SW 1271 (cell line): Measurements from ENCODE around the gene KCNK15.

Experiments used
- DNase-seq, 2 experiments: peaks; one replicate each; lab custom pipeline; 2025; lab: John Stamatoyannopoulos, UW

Gene KCNK15

DNA sequence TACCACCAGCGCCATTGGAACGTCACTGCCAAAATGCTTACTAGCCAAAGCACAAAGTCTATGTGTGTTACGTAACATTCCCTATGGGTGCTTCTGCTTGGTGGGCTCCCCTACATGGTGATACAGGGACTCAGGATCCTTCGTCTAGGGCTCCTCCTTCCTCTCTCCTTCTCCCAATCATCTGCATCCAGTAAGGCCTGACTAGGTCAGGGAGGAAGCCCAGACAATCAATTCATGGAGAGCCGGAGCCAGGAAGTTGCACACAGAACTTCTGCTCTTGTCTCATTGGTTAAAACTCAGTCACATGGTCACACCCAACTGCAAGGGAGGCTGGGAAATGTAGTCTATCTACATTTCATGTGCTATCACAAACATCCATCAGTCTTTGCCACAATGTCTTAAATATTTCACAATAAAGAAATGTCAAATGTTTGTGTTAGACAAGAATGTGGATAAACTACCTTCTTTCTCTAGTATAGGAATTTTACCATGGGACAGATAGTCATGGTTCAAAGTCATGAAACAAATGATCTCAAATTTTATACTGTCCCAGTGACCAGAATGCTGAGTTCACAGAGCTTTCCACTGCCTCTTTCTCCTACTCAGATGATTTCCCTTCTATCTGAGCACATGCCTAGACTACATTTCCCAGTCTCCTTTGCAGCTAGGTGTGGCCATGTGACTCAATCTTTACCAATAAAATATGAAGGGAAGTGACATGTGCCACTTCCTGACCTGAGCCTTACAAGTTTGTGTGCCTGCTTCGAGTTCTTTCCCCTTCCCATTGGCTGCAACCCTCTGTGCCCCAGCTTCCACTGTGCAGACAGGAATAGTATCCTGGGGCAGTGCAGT lies 9.3 kb upstream of the KCNK15 start:
- peak; percentile 41 to 84 for DNase-seq

GRCh38 chr20:44737116-44737515 lies 8.5 kb upstream of the KCNK15 start:
- DNase-seq: no peak

DNA sequence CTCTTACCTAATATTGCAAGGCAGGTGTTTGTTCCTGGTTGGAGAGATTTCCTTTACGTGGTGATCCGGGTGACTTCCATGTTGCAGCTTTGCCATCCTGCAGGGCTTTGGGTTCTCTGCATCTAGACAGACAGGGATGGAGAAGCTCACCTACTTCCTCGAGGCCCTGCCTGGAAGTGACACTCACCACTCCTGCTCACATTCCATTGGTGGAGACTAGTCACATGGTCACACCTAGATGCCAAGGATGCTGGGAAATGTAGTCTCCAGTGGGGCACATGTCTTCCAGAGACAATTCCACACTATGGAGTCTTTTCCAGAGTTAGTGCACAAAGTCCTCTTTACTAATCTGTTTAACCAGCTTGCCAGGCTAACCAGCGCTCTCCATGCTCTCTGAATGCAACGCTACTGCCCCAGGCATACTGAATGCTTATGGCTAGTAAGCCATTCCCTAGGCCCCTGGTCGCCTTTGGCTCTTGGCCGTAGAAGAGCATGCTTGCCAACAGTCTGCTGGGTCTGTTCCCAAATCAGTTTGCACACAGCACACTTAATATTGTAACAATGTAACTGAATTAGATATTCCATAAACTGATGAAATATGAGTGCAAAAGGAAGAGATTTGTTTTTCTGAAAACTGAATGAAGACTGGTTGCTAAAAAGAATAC lies 6.7 kb upstream of the KCNK15 start:
- DNase-seq: peak in 1 of 2 experiments; percentile 84

- no peak for DNase-seq
These were observed 5.7 kb upstream of the KCNK15 start for GRCh38 chr20:44739942-44740341.

- DNase-seq: no peak
These were observed 3.2 kb upstream of the KCNK15 start for GRCh38 chr20:44742304-44743079.

DNA sequence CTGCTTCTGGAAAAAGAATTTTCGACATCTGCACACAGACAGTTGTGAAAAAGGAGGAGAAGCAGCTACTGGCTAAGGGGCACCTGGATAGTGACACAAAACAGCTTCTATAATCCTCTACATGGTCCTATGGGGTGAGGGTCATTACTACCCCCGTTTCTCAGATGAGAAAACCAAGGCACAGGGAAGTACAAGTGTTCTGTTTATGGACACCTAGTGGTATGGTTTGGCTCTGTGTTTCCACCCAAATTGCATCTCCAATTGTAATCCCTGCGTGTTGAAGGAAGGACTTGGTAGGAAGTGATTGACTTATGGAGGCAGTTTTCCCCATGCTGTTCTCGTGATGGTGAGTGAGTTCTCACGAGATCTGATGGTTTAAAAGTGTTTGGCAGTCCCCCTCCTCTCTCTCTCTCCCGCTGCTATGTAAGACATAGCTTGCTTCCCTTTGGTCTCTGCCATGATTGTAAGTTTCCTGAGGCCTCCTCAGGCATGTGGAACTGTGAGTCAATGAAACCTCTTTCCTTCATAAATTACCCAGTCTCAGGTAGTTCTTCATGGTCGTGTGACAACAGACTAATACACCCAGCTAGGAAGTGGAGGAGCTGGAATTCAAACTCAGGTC lies 2.5 kb upstream of the KCNK15 start:
- DNase-seq: no peak

- no peak for DNase-seq
These were observed 1.6 kb upstream of the KCNK15 start for GRCh38 chr20:44743916-44744655.

GRCh38 chr20:44745122-44745597 lies 505 bp upstream of the KCNK15 start:
- no peak for DNase-seq

- DNase-seq: no peak
These were observed 901 bp downstream of the KCNK15 start for GRCh38 chr20:44746367-44747165.

DNA sequence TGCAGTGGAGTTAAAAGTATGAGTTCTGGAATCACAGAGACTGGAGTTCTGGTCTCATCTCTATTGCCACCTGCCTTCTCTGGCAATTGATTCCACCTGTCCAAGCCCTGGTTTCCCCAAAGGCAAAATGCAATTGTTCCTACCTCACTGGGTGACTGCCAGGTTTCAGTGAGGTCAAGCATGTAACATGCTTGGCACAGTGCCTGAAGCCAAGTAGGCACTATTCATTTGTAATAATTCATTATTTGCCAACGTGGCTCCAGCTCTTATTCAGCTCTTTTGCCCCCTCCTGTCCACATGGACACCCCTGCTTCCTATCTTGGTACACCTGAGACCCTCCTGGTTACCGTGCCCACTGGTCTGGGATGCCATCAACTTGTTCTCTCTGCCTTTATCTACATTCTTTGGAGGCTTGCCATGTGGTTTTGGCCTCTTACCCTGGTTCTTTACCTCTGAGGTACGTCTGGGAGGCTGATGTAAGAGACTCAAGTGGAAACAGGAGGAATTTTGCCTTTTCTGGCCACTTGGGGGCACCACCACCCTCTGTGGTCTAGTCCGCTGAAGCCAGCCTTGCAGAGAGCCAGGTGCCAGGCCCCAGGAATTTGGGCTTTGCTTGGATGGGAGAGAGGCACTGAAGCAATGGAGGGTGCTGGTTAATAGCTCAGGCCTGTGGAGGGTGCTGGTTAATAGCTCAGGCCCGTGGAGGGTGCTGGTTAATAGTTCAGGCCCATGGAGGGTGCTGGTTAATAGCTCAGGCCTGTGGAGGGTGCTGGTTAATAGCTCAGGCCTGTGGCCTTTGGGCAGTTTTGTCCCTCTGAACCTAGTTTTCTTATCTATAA lies 1.7 kb downstream of the KCNK15 start:
- DNase-seq: peak in 1 of 2 experiments; percentile 61

- DNase-seq: no peak
These were observed 2.3 kb downstream of the KCNK15 start for GRCh38 chr20:44748005-44748370.

- DNase-seq: no peak
These were observed 4.6 kb downstream of the KCNK15 start for GRCh38 chr20:44750081-44750805.

DNA sequence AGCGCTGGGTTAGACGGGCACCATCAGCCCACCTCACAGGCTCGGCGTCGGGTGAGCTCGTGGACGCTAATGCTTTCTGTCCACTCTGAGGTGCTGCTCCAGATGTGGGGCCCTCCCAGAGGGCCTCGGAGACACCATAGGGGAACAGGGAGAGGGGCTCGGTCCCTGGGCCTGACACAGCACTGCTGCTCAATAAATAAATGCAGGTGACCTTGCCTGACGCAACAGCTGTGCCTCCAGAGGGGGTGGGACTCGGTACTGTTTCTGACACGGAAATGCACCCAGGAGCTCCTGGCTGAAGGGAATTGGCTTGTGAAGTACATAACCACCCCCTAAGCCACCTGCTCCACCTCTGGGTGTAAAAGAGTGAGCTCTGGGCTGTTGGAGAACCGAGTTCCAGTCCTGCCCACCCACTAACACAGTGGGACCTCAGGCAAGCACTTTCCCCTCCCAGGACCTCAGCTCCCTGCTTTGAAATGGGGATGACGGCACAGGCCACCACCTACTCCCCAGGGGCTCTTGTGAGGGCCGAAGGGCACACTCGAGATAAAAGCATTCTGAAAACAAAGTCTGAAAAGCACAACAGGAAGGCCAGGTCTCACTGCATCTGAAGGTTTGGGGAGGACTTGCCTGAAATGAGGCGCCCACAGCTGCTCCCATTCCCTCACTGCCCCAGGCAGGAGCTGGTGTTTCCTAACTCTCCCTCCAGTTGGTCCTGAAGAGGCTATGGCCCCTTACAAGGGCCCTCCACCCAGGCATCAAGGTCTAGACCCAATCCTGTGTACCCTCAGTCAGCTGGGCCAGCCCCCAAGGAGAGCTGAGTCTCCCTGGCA lies 6.7 kb downstream of the KCNK15 start:
- no peak for DNase-seq

DNA sequence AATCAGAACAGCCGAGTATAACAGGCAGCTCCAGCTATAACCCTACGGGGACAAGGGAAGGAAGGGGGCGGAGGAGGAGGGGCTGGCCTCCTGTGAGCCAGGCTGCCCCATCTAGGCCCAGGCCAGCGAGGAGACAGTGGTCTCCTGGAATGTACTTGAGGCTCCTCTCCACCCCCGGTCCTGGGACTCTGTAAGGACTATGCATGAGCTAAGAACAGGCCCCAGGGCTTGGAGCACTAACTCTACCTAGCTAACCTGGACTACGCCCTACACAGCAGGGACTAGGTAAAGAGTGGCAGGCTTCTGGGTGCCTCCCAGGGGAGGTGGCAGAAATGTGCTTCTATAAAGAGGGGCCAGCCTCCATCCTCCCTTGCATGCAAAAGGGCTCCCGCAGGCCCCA lies 8.9 kb downstream of the KCNK15 start:
- no peak for DNase-seq

- DNase-seq: no peak
These were observed 10.5 kb downstream of the KCNK15 start for GRCh38 chr20:44756011-44756688.

GRCh38 chr20:44756956-44757355 lies 11.3 kb downstream of the KCNK15 start:
- DNase-seq: no peak
